NCI-H2227 (cell line): ENCODE measurements around the gene ZNF678.

Source experiments
- DNase-seq: peaks from one replicate; lab custom pipeline; 2025; ENCODE audit not compliant: unreplicated experiment; lab: John Stamatoyannopoulos, UW

ZNF678 gene

GRCh38 chr1:227563324-227564201 is at the start of gene ZNF678:
Gene ZNF678 (plus strand): TSS chr1:227563556. CDS start chr1:227650992, 87,436 bp downstream.
- peak; percentile 96 for DNase-seq

DNA sequence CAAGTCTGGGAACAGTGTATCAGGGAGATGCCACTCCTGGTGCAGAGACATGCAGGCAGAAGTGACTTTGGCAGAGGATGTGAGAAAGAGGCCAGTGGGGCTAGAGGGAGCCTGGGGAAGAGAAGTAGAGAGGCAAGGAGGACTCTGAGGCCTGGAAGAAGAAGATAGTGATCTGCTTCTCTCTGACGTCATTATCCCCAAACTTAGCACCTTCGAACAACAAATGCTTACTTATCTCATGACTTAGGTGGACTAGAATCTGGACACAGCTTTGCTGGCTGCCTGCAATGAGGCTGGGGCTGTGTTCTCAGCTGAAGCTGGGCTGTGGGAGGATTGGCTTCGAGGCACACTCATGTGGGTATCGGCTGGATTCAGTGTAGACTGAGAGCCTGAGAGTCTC is 44.5 kb upstream of the ZNF678 start:
- no peak for DNase-seq

- no peak for DNase-seq
Observed at GRCh38 chr1:227521782-227522181, 41.6 kb upstream of the ZNF678 start.

DNA sequence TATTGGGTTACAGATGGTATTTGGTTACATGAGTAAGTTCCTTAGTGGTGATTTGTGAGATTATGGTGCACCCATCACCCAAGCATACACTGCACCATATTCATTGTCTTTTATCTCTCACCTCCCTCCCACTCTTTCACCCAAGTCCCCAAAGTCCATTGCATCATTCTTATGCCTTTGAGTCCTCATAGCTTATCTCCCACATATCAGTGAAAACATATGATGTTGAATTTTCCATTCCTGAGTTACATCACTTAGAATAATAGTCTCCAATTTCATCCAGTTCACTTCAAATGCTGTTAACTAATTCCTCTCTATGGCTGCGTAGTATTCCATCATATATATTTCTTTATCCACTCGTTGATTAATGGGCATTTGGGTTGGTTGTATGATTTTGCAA is 36.8 kb upstream of the ZNF678 start:
- DNase-seq, result no peak

DNA sequence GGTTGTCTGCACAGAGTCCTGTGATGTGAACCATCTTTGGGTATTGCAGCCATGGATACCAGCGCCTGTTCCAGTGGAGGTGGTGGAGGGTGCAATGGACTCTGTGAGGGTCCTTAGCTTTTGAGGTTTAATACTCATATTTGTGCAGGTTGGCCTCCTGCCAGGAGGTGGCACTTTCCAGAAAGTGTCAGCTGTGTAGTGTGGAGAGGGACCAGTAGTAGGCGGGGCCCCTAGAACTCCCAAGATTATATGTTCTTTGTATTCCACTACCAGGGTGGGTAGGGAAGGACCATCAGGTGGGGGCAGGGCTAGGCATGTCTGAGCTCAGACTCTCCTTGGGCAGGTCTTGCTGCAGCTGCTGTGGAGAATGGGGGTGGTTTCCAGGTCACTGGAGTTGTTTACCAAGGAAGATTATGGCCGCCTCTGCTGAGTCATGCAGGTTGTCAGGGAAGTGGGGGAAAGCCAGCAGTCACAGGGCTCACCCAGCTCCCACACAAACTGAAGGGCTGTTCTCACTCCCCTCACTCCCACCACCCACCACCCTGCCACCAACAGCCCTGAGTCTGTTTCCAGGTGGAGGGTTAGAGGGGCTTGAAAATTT is 31.2 kb upstream of the ZNF678 start:
- no peak for DNase-seq

- DNase-seq, result no peak
Observed at GRCh38 chr1:227540170-227541098, 22.9 kb upstream of the ZNF678 start.

DNA sequence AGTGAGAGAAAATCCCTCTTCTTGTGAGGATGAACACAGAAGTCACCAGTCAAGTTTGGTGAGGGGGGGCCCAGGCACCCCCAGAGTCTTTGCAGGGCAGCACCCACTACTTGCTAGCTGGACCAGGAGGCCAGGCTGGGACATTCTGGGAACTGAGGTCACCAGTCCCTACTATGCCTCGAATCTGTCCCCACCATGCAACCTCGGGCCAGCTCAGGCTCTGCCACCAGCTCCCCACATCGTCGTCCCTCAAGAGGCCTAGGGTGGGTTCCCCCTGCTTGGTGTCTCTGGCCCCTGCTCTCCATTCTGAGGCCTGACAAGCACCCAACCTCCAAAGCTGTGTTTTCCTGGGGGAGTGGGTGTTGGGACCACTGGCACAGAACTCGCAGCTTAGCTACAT is 22.2 kb upstream of the ZNF678 start:
- DNase-seq, result no peak

GRCh38 chr1:227541796-227542152 is 21.6 kb upstream of the ZNF678 start:
- DNase-seq, result no peak

- DNase-seq, result peak; percentile 86
Observed at GRCh38 chr1:227542153-227543120, 20.9 kb upstream of the ZNF678 start.

- DNase-seq, result no peak
Observed at GRCh38 chr1:227543283-227544066, 19.9 kb upstream of the ZNF678 start.

- no peak for DNase-seq
Observed at GRCh38 chr1:227544067-227545050, 19.0 kb upstream of the ZNF678 start.

DNA sequence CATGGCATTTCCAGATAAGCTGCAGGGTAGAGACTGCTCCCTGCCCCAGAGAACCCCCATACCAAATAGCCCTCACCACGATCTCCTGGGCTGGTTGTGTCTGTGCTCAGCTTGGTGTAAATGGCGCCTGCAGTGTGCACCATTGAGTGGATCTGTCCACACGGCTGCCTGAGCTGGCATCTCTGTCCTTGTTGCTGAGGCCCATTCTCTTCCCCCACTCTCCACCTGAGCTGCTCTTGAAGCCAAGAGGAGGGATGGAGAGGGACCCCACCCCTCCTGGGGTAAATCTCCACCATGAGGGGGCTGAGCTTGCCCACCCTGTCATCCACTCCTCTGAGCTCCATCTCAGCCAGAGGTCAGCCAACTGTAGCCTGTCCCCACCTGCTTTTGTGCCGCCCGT is 18.0 kb upstream of the ZNF678 start:
- no peak for DNase-seq

- no peak for DNase-seq
Observed at GRCh38 chr1:227546059-227546458, 17.3 kb upstream of the ZNF678 start.

- no peak for DNase-seq
Observed at GRCh38 chr1:227546598-227547309, 16.6 kb upstream of the ZNF678 start.

DNA sequence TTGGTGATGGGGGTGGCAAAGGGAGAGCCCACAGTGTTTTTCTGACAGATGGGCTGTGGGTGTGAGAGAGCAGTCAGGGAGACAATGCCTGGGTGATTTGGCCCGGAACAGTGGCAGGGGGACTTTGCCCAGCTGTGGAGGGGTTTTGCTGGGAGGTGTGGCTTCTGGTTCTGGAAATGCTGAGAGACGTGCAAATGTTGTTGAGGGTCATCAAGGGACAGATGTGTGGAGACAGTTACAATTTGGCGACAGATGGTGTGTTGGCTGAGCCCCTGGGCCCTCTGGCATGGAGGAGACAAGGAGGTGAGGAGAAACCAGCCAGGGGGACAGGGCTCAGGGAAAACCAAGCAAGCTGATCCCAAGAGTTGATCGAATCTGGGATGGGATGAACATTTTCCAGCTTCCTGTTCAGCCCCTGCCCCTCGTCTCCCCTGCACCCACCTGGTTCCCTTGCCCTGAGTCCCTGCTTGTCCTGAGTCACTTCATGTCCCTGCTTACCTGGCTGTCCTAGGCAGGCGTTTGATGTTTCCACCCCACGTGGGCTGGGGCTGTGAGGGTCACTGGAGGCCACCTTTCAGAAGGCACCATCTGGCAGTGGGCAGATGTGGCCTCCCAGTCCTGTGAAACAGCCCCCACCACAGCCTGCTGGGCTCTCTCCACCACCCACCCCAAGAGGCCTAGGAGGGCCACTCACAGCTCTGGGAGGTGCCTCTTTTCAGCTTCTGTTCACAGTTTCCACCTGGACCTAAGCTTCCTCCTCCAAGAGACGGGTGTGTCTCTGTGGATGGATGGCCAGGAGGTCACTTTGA is 15.8 kb upstream of the ZNF678 start:
- no peak for DNase-seq

GRCh38 chr1:227548119-227548397 is 15.3 kb upstream of the ZNF678 start:
- DNase-seq, result no peak

GRCh38 chr1:227548448-227548847 is 14.9 kb upstream of the ZNF678 start:
- DNase-seq, result no peak
